Right ventricle myocardium inferior (tissue), 1 donor: ENCODE data around the gene TRAK1. TPM values are rescaled to one million over a fixed set of nuclear protein-coding genes. Genes with fewer than 3 reads are reported as not detected.
A peak's percentile ranks its signal among the peaks of the same experiment; 100 is the strongest.

ENCODE experiments used
- ATAC-seq: fragments of 200-7000 bp; cut with Tn5 transposase; one replicate; pipeline ENCODE4 v1.9.1; 2020; ENCODE audit warnings: mild to moderate bottlenecking, moderate library complexity
- DNase-seq: peaks from one replicate; pipeline ENCODE4 v3.0.0; 2021; ENCODE audit errors: missing footprints
- intact Hi-C: fragments of 100-400 bp; cut with DNase I; formaldehyde crosslinking; loops from one replicate; pipeline ENCODE4 v1.11.0; 2022
- total RNA-seq: library from RNA; stranded (reverse); fragmentation: NEBNext Ultra II Directional; extraction: Animal tissue kit (Norgen Biotek cat#: 25700); gene quantifications from one replicate; pipeline ENCODE4 v1.2.1, GENCODE V29; 2021
- donor health status: DM: no; HTN: yes; CAD: no; lungs with severe emphysema.

The TRAK1 gene
- total RNA-seq, 1 donor from 2014 or later = 267 TPM

DNA sequence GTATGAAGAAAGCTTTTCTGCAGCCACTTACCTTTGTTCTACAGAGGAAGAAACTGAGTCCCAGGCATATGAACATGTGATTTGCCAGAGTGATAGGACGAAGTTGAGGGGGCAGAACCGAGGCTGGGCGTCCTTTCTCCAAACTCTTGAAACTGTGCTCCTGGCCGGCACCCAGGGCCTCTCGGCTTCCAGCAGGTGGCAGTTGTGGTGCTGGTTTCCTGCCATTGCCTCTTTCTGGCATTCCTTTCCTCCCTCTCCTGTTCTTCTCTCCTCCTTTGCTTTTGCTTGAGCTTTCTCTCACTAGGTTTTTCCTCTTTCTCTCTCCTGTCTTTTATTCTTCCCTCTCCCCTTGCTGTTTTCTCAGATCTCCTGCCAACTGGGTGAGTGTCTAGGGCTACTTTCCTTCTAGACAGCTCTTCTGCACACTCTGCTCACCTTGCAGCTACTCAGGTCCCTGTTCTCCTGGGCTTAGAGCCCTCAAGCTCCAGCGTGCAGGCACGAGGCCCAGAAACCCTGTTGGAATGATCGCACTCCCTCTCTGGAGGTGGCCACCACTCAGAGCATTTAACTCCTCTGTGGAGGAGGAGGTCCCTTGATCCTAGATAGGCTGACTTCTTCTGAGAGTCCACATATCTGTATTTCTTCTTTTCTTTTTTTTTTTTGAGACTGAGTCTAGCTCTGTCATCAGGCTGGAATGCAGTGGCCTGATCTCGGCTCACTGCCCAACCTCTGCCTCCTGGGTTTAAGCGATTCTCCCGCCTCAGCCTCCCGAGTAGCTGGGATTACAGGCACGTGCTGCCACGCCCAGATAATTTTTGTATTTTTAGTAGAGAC, 26.2 kb downstream of the TRAK1 start:
- DNase-seq (peak; percentile 67), ATAC-seq (peak; percentile 59)
- intact Hi-C loops = loop anchor here (2.0 kb wide), 1 partner anchor 73 kb away; no protein-coding TSS in a partner anchor

DNA sequence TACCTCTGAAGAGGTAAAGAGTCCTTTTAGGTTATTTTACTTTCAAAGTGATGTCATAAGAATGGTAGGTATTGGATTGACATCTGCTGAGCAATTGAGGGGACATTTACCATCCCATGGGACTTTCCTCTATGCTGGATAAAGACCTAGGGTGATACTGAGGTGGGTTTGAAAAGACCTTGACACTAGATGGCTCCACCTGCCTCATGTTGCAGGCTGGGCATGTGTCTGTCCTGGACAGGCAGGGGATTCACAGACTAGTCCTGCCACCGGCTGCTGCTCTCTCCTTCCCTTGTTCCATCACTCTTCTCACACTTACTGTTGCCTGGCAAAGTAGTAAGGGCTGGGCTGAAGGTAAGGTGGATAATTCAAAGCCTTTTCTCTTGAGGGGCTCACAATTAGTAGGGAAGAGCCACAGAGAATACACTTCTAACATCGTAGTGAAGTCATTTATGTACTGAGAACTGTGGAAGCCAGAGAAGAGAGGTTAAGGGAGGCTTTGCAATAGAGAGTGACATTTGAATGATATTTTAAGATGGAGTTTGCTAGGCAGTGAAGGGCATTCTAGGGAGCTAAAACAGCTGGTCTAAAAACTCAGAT, 27.7 kb downstream of the TRAK1 start:
- ATAC-seq (peak; percentile 42), DNase-seq (no peak)
- intact Hi-C loops = no loop called here

DNA sequence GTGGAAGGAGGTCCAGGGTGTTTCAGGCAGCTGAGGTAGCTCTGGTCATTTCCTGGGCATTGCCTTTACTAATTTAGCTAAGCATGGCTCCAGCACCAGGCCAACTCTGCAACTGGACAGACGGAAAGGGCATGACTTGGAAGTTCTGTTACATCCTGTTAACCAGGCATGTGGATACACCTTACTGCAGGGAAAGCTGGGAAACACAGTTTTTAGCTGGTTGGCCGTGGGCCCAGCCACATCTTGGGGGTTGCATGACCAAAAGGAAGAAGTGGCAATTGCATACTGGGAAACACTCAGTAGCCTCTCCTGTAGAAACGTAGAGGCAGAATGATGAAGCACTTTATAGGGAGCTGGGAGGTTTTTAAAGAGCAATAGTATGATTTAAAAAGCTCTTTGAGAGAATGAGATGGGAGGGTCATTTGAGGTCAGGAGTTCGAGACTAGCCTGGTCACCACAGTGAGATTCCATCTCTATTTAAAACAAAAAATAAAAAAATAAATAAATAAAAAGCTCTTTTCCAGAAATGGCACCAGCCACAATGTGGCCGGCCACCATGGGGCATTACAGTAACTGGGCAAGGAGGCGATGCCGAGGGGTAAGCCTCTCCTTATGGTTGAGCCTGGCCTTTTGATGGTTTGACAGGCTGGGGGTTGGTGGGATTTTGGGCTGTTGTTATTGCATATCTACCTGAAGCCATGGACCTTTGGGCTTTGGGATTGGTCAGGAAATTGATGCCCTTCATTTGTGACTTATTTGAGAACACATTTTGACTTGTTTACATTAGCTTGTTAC, 28.6 kb downstream of the TRAK1 start:
- ATAC-seq (no peak), DNase-seq (no peak)
- intact Hi-C loops = loop anchor here (10.0 kb wide), 1 partner anchor 325 kb away; no protein-coding TSS in a partner anchor

DNA sequence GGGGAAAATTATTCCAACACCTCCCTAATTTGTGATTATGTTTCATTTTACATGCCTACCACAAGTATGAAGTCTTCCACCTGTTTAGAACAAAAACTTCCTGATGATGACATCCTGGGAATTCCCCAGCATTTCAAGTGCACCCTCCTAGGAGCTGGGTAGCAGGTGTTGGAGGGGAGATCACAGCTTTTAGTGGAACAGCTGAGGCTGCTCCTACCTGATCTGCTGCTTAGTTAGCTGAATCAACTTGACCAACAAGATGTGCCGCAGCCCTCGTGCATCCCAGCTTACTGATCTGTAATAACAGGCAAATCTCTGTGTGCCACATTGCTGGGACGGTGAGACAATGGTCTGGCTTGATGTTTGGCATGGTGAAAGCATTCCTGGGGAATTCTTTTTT, 29.7 kb downstream of the TRAK1 start:
- DNase-seq (no peak), ATAC-seq (no peak)
- intact Hi-C loops = loop anchor here (10.0 kb wide), 1 partner anchor 324 kb away; no protein-coding TSS in a partner anchor

DNA sequence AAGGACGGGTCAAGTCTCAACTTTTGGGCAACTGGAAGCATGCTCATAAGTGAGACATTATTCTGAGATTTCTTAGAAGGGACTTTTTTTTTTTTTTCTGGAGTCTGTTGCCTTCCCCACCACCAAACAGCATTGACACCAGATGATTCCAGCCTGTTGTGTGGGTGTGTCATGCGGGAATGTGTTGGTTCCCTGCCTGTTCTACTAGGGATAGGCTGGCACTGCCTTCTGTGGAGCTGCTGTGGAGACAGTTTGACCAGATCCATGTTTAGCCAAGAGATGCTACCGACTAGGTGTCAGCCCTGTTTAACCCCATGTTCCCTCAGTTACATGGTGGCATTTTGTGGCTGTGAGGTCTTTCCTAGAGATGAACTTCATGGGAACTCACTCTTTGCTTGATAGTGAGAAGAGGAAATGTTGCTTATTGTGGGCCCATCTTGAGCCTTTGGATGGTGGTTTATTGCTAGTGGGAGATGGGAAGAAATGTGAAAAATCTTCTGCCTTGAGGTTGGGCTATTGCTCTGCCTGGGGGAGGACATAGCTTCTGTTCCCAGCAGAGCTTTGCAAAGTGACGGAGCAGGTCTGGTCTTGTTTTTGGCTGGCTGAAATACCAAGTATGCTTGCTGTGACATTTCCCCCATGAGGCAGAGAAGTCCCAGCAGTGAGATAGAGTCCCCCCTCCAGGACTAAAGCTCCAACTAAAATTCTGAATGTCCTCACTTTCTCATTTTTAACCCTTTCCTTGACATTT, 31.3 kb downstream of the TRAK1 start:
- DNase-seq = no peak
- ATAC-seq = no peak
- intact Hi-C loops = loop anchor here (10.0 kb wide), 1 partner anchor 322 kb away; no protein-coding TSS in a partner anchor

DNA sequence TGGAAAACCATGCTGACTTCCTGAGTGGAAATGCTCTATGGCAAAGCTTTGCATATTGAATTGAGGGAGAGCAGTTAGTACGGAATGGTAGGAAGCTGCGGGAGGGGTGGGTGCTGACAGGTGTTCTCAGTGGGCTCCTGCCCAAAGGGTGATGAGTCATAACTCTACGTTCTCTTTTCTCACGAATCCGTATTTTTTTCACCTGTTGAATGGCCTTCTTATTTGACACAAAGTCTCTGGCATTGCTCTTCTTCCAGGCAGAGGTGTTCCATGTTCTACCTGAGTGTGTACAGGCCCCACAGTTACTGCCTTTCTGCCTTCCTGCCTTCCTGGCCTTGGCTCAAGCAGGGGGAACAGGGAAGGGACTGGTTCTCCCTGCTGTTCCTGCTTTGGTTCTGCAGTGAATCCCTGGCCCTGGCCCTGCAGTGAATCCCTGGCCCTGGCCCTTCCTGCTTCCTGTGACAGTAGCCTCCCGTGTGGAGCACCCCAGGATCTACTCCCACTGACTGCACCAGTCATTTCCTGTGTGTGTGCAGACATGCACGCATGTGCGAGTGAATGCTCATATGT, 31.9 kb downstream of the TRAK1 start:
- ATAC-seq (peak; percentile 26), DNase-seq (no peak)
- intact Hi-C loops = loop anchor here (10.0 kb wide), 1 partner anchor 322 kb away; no protein-coding TSS in a partner anchor

DNA sequence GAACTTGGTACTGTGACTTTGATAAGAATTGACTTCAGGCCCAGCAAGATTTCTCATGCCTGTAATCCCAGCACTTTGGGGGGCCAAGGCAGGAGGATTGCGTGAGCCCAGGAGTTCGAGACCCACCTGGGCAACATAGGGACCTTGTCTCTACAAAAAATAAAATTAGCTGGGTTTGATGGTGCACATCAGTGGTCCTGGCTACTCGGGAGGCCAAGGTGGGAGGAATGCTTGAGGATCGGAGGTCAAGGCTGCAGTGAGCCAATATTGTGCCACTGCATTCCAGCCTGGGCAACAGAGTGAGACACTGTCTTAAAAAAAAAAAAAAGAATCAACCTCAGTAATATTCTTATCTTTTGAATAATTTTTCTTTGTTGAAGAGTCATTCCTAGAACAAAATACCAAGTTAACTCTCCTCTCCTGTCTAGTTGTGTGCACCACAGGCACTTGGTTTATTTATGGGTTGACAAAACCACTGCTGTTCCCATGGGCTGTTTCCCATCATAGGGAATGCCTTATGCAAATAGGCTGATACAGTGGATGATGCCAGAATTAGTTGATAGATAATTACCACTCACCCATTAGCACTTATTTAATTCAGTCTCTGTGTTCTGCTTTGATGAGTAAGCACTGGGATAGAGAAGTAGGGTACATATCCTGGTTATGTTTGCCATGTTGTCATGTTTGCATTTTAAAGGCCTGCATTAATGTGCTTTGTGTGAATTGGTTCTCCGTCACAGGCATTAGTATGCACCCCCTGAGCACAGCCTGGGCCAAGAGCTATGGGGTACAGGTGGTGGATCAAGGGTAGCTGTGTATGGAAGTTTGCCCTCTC, 32.9 kb downstream of the TRAK1 start:
- ATAC-seq (no peak), DNase-seq (no peak)
- intact Hi-C loops = loop anchor here (10.0 kb wide), 1 partner anchor 321 kb away; no protein-coding TSS in a partner anchor

DNA sequence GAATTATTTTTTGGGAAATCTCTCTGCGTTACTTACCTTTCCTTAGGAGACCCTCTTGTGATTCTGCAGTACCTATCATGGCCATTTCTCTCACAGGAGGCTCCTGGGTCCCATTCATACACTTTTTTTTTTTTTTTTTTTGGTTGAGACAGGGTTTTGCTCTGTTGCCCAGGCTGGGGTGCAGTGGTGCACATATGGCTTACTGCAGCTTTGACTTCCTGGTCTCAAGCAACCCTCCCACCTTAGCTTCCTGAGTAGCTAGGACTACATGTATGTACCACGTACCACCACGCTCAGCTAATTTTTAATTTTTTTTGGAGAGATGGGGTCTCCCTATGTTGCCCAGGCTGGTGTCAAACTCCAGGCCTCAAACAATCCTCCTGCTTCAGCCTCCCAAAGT, 36.1 kb downstream of the TRAK1 start:
- ATAC-seq (no peak), DNase-seq (no peak)
- intact Hi-C loops = loop anchor here (10.0 kb wide), 1 partner anchor 318 kb away; no protein-coding TSS in a partner anchor

DNA sequence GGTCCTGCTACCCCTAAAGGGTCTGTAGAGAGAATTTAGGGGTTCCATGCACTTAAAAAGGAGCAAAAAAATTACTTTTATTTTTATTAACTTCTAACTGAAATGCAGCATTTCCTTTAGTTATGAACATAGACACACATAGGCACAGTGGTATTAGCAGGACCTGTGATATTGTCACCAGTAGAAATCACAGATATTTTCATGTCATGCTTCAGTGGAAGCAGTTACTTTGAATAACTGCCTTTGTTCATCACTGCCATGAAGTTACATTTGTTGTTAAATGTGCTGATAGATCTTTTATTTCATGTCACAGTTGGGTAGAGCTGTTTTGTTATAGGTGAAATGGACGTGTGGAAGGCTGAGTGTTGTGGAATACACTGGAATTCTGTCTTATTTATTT, 37.4 kb downstream of the TRAK1 start:
- ATAC-seq (no peak), DNase-seq (no peak)
- intact Hi-C loops = loop anchor here (10.0 kb wide), 1 partner anchor 316 kb away; no protein-coding TSS in a partner anchor

DNA sequence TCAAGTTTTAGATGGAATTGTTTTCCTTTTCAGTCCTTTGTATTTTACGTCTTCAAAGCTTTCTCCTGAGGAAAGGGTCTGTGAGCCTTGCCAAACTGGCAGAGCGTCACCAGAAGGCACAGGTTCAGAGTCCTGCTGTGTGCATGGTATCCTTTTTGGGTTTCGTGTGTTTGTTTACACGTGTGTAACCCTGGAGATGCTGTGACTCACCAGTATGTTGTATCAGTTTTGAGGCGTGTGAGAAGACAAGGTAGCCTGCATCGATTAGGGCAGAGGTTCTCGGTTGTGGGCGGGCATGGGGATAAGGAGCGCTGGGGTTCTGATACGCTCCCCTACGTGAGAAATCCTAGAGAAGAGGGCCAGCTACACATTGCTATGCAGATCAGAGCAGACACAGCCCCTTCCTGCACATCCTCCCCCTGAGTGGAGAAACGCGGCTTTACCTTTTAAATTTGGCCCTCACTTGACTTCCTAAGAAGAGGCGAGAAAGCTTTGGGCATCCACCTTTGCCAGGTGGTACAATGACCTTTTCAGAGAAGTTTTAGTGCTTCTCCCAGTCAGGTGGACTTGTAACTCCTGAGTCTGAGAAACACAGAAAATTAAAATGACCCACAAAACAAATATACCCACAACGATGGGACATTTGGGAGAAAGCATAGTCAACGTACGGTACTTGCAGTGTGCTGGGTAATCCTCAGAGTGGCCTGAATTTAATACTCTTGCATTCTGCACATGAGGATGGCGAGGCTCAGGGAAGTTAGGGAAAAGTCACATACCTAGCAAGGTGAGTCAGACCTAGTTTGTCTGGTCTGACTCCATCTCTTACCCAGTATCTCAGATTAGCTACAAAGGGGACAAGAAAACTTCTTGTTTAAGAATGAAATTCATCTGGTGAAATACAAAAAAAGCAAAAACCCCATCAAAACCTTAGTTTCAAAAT, 38.1 kb downstream of the TRAK1 start:
- intact Hi-C loops = loop anchor here (10.0 kb wide), 1 partner anchor 316 kb away; no protein-coding TSS in a partner anchor
- DNase-seq = no peak
- peak; percentile 46 for ATAC-seq

DNA sequence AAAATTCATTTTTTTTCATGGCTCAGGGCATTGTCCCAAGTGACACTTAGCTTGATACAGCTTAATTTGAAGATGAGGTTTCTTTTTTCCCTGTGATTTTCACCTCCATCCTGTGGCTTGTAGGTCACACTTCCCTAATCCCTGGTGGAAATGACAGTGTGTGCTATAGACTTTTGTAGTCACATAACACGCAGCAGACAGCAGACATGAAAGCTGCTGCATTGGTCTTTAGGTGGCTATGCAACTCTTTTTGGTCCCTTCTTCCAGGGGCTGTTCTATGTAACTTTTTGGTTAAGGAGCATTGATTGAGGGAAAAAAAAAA, 38.8 kb downstream of the TRAK1 start:
- no peak for ATAC-seq
- intact Hi-C loops = no loop called here
- no peak for DNase-seq

DNA sequence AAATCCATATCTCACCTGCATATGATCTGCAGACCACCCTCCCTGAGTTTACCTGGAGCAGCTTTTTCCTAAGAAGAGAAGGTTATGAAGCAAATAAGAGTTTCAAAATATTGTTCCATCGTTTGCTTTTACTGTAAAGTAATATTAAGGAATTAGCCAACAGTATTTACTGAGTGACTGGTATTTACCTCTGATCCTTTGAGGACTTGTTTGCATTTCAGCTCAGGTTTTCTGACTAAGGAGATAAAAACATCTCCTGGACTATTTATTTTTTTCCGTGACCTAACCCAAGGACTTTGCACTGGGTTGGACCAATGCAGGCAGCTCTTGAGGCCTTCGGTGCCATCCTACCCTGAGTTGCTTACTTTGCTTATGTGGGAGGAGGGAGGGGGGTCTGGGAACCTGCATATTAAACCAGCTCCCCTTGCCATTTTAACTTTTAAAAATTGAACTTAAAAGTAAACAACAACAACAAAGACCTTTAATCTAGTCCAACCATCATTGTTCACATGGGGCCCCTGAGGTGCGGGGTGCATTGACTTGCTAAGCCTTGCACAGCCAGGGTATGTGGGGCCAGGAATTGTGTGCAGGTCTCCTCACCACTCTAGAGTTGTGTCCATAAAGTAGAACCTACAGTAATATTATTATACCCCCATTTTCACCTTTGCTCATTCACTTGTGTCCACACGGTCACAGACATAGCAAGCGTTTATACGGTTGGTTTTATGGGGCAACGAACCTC, 39.3 kb downstream of the TRAK1 start:
- intact Hi-C loops = no loop called here
- ATAC-seq (no peak), DNase-seq (no peak)

DNA sequence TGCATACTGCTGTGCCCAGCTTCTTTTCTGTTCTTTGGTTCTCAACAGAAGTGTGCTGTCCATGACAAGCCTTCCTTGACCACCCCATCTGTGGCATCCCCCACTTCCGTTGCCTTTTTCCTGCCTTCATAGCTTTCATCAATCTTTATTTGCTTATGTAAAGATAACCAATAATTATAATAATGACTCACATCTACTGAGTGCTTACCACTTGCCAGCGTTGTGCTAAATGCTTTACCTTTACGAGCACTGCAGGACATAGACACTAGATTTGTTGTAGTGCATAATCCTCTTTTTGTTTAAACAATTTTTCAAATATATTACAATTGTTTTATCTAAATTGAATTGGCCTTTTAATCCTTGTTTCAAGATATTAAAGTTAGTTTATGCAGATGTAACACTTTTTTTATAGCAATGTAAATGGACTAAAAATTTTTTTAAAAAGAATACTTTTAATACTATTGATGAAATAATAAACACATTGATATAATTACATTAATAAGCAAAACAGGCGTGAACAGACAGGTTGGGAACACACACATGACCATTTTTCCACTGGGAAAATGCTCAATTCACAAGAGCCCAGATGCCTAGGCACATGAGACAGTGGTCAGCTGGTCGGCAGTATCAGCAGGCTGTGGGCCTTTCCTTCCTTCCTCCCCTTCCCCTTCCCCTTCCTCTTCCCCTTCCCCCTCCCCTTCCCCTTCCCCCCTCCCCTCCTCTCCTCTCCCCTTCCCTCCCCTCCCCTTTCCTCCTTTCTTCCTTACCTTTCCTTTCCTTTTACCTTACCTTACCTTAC, 42.5 kb downstream of the TRAK1 start:
- intact Hi-C loops = no loop called here
- DNase-seq = no peak
- no peak for ATAC-seq

DNA sequence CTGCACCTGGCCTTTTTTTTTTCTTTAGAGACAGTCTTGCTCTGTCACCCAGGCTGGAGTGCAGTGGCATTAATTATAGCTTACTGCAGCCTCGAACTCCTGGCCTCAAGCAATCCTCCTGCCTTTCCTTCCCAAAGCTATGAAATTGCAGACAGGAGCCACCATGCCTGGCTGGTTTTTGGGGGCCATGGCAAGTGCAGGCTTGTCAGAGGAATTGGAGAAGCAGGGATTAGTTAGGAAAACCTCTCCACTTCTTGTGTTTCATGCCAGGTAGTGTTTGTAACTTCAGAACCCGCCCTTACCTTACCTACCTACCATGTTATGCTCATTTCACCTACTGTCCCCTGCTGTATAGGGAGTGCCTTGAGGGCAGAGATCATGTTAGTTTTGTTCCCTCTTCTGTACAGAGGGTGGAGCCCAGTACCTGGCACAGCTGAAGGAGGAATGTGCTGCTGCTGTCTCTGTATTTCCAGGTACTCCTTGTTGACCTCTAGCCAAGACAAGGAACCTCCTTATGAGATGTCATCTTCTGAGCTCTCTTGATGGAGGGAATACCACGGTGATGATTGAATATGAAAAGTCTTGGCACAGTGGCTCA, 43.8 kb downstream of the TRAK1 start:
- DNase-seq (no peak), ATAC-seq (no peak)
- intact Hi-C loops = no loop called here
